Measurements from ENCODE around the gene CAMTA1.

DNA sequence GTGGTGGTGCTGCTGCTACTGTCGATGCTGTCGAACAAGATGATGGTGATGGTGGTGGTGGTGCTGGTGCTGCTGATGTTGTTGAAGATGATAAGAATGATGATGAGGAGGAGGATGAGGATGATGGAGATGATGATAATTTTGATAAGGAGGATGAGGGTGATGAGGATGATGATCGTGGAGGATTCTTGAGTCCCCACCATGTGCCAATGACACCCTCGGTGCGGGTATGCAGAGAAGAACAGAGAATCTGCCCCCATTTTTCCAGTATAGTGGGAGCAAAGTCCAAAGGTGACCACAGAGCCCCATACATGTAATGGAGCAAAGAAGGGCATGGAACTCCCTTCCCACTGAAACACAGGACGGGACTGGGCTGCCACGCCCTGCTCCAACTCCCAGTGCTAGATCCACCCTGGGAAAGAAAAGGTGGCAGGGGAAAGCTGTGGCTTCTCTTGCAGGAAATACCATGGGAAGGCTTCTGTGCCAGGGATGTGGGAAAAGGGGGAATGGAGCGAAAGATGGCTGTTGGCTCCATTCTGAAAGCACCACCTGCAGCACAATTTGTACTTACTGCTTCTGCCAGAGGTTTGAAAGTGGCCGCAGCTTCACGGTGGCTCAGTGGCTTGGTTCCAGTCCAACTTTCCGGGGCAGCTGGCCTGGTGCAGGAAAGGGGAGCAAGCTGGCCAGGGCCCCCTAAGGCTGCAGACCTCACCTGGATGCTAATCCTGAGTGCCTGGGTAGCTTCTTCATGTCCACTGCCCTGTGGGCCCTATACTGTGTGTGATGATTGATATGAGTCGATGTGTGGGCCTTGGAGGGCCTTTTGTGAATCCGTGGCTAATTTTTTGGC, 598.6 kb downstream of the CAMTA1 start:
- TF ChIP-seq ZFP3 (CRISPR knock-in tag; IDR thresholded peaks at IDR 0.05), result no peak
- TF ChIP-seq ARNTL (CRISPR knock-in tag; IDR thresholded peaks at IDR 0.05; ENCODE audit: borderline replicate concordance, low read depth), result no peak
- TF ChIP-seq, protein P1, sequence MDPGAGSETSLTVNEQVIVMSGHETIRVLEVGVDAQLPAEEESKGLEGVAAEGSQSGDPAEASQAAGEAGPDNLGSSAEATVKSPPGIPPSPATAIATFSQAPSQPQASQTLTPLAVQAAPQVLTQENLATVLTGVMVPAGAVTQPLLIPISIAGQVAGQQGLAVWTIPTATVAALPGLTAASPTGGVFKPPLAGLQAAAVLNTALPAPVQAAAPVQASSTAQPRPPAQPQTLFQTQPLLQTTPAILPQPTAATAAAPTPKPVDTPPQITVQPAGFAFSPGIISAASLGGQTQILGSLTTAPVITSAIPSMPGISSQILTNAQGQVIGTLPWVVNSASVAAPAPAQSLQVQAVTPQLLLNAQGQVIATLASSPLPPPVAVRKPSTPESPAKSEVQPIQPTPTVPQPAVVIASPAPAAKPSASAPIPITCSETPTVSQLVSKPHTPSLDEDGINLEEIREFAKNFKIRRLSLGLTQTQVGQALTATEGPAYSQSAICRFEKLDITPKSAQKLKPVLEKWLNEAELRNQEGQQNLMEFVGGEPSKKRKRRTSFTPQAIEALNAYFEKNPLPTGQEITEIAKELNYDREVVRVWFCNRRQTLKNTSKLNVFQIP (CRISPR knock-in tag; IDR thresholded peaks at IDR 0.05; ENCODE audit: borderline replicate concordance, low read depth), result no peak
- TF ChIP-seq RARB (CRISPR knock-in tag; IDR thresholded peaks at IDR 0.05), result no peak
- TF ChIP-seq, protein P2, sequence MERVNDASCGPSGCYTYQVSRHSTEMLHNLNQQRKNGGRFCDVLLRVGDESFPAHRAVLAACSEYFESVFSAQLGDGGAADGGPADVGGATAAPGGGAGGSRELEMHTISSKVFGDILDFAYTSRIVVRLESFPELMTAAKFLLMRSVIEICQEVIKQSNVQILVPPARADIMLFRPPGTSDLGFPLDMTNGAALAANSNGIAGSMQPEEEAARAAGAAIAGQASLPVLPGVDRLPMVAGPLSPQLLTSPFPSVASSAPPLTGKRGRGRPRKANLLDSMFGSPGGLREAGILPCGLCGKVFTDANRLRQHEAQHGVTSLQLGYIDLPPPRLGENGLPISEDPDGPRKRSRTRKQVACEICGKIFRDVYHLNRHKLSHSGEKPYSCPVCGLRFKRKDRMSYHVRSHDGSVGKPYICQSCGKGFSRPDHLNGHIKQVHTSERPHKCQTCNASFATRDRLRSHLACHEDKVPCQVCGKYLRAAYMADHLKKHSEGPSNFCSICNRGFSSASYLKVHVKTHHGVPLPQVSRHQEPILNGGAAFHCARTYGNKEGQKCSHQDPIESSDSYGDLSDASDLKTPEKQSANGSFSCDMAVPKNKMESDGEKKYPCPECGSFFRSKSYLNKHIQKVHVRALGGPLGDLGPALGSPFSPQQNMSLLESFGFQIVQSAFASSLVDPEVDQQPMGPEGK (CRISPR knock-in tag; IDR thresholded peaks at IDR 0.05; ENCODE audit: borderline replicate concordance), result no peak
- TF ChIP-seq PPARA (CRISPR knock-in tag; IDR thresholded peaks at IDR 0.05; ENCODE audit: borderline replicate concordance), result no peak
- TF ChIP-seq CSDC2 (CRISPR knock-in tag; IDR thresholded peaks at IDR 0.05), result no peak
- no peak for TF ChIP-seq ZNF8 (CRISPR knock-in tag; IDR thresholded peaks at IDR 0.05)
- TF ChIP-seq OSR1 (CRISPR knock-in tag; IDR thresholded peaks at IDR 0.05), result no peak
- no peak for TF ChIP-seq ZNF565 (CRISPR knock-in tag; conservative IDR thresholded peaks at IDR 0.05; ENCODE audit: low read depth)
- TF ChIP-seq, protein P3, sequence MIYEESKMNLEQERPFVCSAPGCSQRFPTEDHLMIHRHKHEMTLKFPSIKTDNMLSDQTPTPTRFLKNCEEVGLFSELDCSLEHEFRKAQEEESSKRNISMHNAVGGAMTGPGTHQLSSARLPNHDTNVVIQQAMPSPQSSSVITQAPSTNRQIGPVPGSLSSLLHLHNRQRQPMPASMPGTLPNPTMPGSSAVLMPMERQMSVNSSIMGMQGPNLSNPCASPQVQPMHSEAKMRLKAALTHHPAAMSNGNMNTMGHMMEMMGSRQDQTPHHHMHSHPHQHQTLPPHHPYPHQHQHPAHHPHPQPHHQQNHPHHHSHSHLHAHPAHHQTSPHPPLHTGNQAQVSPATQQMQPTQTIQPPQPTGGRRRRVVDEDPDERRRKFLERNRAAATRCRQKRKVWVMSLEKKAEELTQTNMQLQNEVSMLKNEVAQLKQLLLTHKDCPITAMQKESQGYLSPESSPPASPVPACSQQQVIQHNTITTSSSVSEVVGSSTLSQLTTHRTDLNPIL (CRISPR knock-in tag; IDR thresholded peaks at IDR 0.05; ENCODE audit: low read depth), result no peak
- TF ChIP-seq SNAI2 (CRISPR knock-in tag; IDR thresholded peaks at IDR 0.05), result no peak
- TF ChIP-seq ISL1 (CRISPR knock-in tag; IDR thresholded peaks at IDR 0.05), result no peak
- no peak for TF ChIP-seq ZFP30 (CRISPR knock-in tag; IDR thresholded peaks at IDR 0.05)
